MCF 10A (cell line): ENCODE data around the gene GPLD1. TPM values are rescaled to one million over a fixed set of nuclear protein-coding genes. Genes with fewer than 3 reads are reported as not detected.

Source experiments
- BruUV-seq: library from RNA; stranded (reverse); fragments of 400-500 nt; replicated peaks from 2 replicates; lab custom pipeline; 2021; lab: Mats Ljungman, UMichigan
- CTCF ChIA-PET: fragments of 300-600 bp; sonication (Branson Sonifier 250); formaldehyde crosslinking; extraction: SDS; loops from one replicate; lab custom pipeline; 2021; ENCODE audit warnings: antibody characterized with exemption, inconsistent platforms; lab: Yijun Ruan, JAX
- POLR2A ChIA-PET: fragments of 300-600, 350-650 bp; sonication (Branson Sonifier 250); formaldehyde crosslinking; extraction: SDS; loops from one replicate; lab custom pipeline; 2020; ENCODE audit warnings: antibody characterized with exemption, inconsistent platforms; lab: Yijun Ruan, JAX
- DNase-seq: peaks from one replicate; pipeline ENCODE4 v3.0.0-alpha.2; 2018; ENCODE audit not compliant: unreplicated experiment
- H3K27ac Mint-ChIP-seq: one replicate; pipeline ENCODE4 v1.8.0; 2022; ENCODE audit warnings: mild to moderate bottlenecking, low read depth, mixed read lengths; ENCODE audit not compliant: unreplicated experiment
- H3K27me3 Mint-ChIP-seq: one replicate; pipeline ENCODE4 v1.8.0; 2022; ENCODE audit warnings: mixed read lengths; ENCODE audit not compliant: insufficient read depth, unreplicated experiment
- H3K36me3 Mint-ChIP-seq: one replicate; pipeline ENCODE4 v1.8.0; 2022; ENCODE audit warnings: mild to moderate bottlenecking, moderate library complexity, mixed read lengths; ENCODE audit not compliant: insufficient read depth, unreplicated experiment
- H3K4me1 Mint-ChIP-seq: one replicate; pipeline ENCODE4 v1.8.0; 2022; ENCODE audit warnings: mixed read lengths; ENCODE audit not compliant: insufficient read depth, unreplicated experiment
- H3K4me3 Mint-ChIP-seq: one replicate; pipeline ENCODE4 v1.8.0; 2022; ENCODE audit warnings: mild to moderate bottlenecking, moderate library complexity, mixed read lengths; ENCODE audit not compliant: unreplicated experiment
- H3K9me3 Mint-ChIP-seq: one replicate; pipeline ENCODE4 v1.8.0; 2022; ENCODE audit warnings: mixed read lengths; ENCODE audit not compliant: unreplicated experiment
- intact Hi-C: fragments of 100-400 bp; cut with micrococcal nuclease; formaldehyde crosslinking; loops from 2 replicates; pipeline ENCODE4 v1.14.1; 2022
- total RNA-seq: library from RNA; stranded (reverse); gene quantifications from 2 replicates; pipeline ENCODE4 v1.2.3, GENCODE V29; 2022
- TF ChIP-seq, protein P1 (sequence below): fragments of 200-600 bp; IDR thresholded peaks from one replicate; pipeline ENCODE4 v1.8.0; 2022; ENCODE audit warnings: antibody characterized with exemption, mild to moderate bottlenecking; ENCODE audit not compliant: unreplicated experiment

GPLD1 gene
- total RNA-seq, 1 experiment from 2014 or later: 0.16 TPM

- Mint-ChIP-seq H3K4me1 (no peaks in the 10 kb centered on the region), H3K9me3 (no peaks in the 10 kb centered on the region), H3K27ac (no peak overlapping the region), H3K4me3 (no peak overlapping the region), H3K36me3 (peaks cover 6% of the 10 kb centered on the region), H3K27me3 (no peaks in the 10 kb centered on the region)
- CTCF ChIA-PET: no interaction called here
- DNase-seq: no peak
- TF ChIP-seq, protein P1, sequence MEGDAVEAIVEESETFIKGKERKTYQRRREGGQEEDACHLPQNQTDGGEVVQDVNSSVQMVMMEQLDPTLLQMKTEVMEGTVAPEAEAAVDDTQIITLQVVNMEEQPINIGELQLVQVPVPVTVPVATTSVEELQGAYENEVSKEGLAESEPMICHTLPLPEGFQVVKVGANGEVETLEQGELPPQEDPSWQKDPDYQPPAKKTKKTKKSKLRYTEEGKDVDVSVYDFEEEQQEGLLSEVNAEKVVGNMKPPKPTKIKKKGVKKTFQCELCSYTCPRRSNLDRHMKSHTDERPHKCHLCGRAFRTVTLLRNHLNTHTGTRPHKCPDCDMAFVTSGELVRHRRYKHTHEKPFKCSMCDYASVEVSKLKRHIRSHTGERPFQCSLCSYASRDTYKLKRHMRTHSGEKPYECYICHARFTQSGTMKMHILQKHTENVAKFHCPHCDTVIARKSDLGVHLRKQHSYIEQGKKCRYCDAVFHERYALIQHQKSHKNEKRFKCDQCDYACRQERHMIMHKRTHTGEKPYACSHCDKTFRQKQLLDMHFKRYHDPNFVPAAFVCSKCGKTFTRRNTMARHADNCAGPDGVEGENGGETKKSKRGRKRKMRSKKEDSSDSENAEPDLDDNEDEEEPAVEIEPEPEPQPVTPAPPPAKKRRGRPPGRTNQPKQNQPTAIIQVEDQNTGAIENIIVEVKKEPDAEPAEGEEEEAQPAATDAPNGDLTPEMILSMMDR: no peak
- POLR2A ChIA-PET: interaction anchor here (0.6 to 0.9 kb wide), 2 partner anchors 16 to 1063 kb away, joined by 3 read pairs; no protein-coding TSS in a partner anchor
- intact Hi-C loops: no loop called here
- BruUV-seq: no TSS peak
Observed at GRCh38 chr6:24476631-24477030, 12.7 kb downstream of the GPLD1 start.

GRCh38 chr6:24472181-24472580 is 17.2 kb downstream of the GPLD1 start:
- Mint-ChIP-seq H3K4me3 (no peak overlapping the region), H3K4me1 (no peaks in the 10 kb centered on the region), H3K9me3 (no peaks in the 10 kb centered on the region), H3K36me3 (no peaks in the 10 kb centered on the region), H3K27me3 (no peaks in the 10 kb centered on the region), H3K27ac (no peak overlapping the region)
- TF ChIP-seq, protein P1: no peak
- ChIA-PET CTCF (no interaction called here), POLR2A (interaction anchor here (1.1 kb wide), 1 partner anchor 9 kb away, joined by 3 read pairs; no protein-coding TSS in a partner anchor)
- no peak for DNase-seq
- intact Hi-C loops: no loop called here
- no TSS peak for BruUV-seq

DNA sequence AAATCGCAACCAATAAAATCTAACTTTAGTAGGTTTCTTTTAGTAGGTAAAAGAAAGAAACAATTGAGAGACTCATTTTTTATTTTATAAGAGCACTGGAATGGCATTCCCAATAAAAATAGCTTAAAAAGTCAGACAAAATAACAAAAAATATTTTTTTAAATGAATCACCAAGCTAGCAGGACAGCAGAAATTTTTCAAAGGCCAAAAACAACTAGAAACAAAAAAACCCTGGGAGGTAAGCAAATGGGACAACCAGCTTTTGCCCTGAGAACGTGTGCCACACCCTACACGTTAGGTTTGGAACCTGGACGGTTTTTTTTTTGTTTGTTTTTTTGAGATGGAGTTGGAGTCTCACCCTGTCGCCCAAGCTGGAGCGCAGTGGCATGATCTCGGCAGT is 19.6 kb downstream of the GPLD1 start:
- H3K36me3 Mint-ChIP-seq: no peaks in the 10 kb centered on the region

DNA sequence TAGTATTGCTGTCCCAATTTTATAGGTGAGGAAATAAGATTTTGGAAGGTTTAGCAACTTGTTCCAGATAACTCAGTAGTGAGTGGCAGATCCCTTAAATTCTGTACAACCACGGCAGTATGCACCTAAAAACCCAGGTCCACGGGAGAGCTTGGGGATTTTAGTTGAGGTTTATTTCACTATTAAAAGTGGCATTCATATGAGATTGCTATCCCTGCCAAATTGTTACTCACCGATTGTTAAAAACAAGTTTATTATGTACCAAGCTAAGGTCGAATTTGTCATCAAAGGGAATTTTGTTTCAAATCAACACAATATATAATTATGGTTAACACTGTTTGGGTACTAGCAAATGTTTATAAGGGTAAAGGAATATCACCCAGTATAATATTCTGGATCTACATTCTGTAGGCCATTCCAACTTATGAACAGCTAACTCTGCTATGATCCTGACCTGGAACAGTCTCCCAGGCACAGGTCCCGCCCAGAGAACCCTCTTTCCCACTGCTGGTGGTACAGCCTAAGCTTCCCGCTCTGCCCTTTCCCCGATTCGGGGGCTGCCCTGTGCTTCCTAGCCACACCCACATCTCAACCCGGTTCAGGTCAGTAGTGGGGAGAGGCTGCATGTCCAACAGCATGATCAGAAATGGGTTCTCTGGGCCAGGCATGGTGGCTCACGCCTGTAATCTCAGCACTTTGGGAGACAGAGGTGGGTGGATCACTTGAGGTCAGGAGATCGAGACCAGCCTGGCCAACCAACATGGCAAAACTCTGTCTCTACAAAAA is 24.9 kb downstream of the GPLD1 start:
- ChIA-PET POLR2A (interaction anchor here (1.0 to 1.1 kb wide), 2 partner anchors 8 to 9 kb away, joined by 3 read pairs; no protein-coding TSS in a partner anchor), CTCF (interaction anchor here (1.0 kb wide), 1 partner anchor 36 kb away, joined by 3 read pairs; no protein-coding TSS in a partner anchor)
- H3K27me3 Mint-ChIP-seq: no peaks in the 10 kb centered on the region
- no peak for DNase-seq
- intact Hi-C loops: no loop called here
- TF ChIP-seq, protein P1: no peak
- BruUV-seq: no TSS peak
- no peaks in the 10 kb centered on the region for H3K9me3 Mint-ChIP-seq
- H3K36me3 Mint-ChIP-seq: no peaks in the 10 kb centered on the region
- H3K27ac Mint-ChIP-seq: no peak overlapping the region
- peaks cover under 1% of the 10 kb centered on the region for H3K4me1 Mint-ChIP-seq
- no peak overlapping the region for H3K4me3 Mint-ChIP-seq

More for the DNA sequence above, 19.6 kb downstream of the GPLD1 start:
- no peak overlapping the region for H3K27ac Mint-ChIP-seq
- H3K27me3 Mint-ChIP-seq: no peaks in the 10 kb centered on the region
- no peaks in the 10 kb centered on the region for H3K9me3 Mint-ChIP-seq
- DNase-seq: no peak
- intact Hi-C loops: no loop called here
- H3K4me1 Mint-ChIP-seq: no peaks in the 10 kb centered on the region
- H3K4me3 Mint-ChIP-seq: no peak overlapping the region
- ChIA-PET CTCF (interaction anchor here (0.6 kb wide), 1 partner anchor 25 kb away, joined by 3 read pairs; the partner anchor contains the start of gene ALDH5A1), POLR2A (interaction anchor here (0.7 to 1.1 kb wide), 3 partner anchors 11 to 20 kb away, joined by 3 to 4 read pairs (median 4); no protein-coding TSS in a partner anchor)
- no TSS peak for BruUV-seq
- TF ChIP-seq, protein P1: no peak
